GM21367 (cell line): ENCODE measurements around the gene RXRG.
A peak's percentile ranks its signal among the peaks of the same experiment; 100 is the strongest.

Experiments
- ATAC-seq: cut with Tn5 transposase; IDR thresholded peaks from one replicate; pipeline ENCODE4 v1.9.1; 2021; ENCODE audit not compliant: unreplicated experiment

RXRG gene

GRCh38 chr1:165411396-165411795, 33.5 kb downstream of the RXRG start:
- no peak for ATAC-seq

GRCh38 chr1:165409657-165410358, 35.1 kb downstream of the RXRG start:
- no peak for ATAC-seq

- no peak for ATAC-seq
Measured at GRCh38 chr1:165408518-165408917, 36.4 kb downstream of the RXRG start.

GRCh38 chr1:165407398-165407797, 37.5 kb downstream of the RXRG start:
- no peak for ATAC-seq

GRCh38 chr1:165403835-165404482, 41.0 kb downstream of the RXRG start:
- peak; percentile 69 for ATAC-seq

GRCh38 chr1:165402517-165403111, 42.3 kb downstream of the RXRG start:
- no peak for ATAC-seq

GRCh38 chr1:165397944-165398343, 47.0 kb downstream of the RXRG start:
- ATAC-seq: no peak

GRCh38 chr1:165395901-165396300, 49.0 kb downstream of the RXRG start:
- no peak for ATAC-seq

- no peak for ATAC-seq
Measured at GRCh38 chr1:165395478-165395877, 49.4 kb downstream of the RXRG start.

- ATAC-seq: peak; percentile 98
Measured at GRCh38 chr1:165392634-165393571, 52.0 kb downstream of the RXRG start.

- no peak for ATAC-seq
Measured at GRCh38 chr1:165389609-165390008, 55.3 kb downstream of the RXRG start.

GRCh38 chr1:165387961-165388360, 57.0 kb downstream of the RXRG start:
- ATAC-seq: no peak

GRCh38 chr1:165387505-165387904, 57.4 kb downstream of the RXRG start:
- ATAC-seq: no peak

GRCh38 chr1:165383599-165384405, 61.1 kb downstream of the RXRG start:
- no peak for ATAC-seq

- no peak for ATAC-seq
Measured at GRCh38 chr1:165383067-165383466, 61.9 kb downstream of the RXRG start.

GRCh38 chr1:165381745-165382505, 63.0 kb downstream of the RXRG start:
- no peak for ATAC-seq

GRCh38 chr1:165376811-165377311, 68.1 kb downstream of the RXRG start:
- no peak for ATAC-seq

- ATAC-seq: no peak
Measured at GRCh38 chr1:165376041-165376810, 68.7 kb downstream of the RXRG start.

GRCh38 chr1:165375623-165376022, 69.3 kb downstream of the RXRG start:
- ATAC-seq: no peak
